ENCODE results near the gene FAM131A.

FAM131A gene

DNA sequence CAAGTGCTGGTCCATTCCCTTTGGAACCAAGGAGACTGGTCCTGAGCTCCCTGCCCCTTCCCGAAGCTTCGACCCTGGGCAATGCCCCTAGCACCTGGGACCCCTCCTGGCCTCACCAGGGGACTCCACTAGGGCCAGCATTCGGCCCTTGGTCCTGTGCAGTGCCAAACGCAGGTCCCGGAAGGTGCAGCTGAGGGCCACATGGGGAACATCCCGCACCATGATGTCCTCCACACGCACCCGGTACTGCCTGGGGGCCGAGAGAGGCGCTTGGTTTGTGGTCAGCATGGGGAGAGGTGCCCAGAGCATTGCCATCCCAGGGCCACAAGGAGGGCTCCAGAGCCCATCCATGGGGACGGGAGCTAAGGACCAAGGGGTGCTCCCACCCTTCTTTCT, 16.1 kb downstream of the FAM131A start:
- no peak for FAIRE-seq
- DNase-seq (ENCODE audit: insufficient read length, low spot score) = no peak
- TF ChIP-seq PAX5 (IDR thresholded peaks at IDR 0.05; ENCODE audit: insufficient read depth, low read length, severe bottlenecking) (no peak), SPI1 (IDR thresholded peaks at IDR 0.05; ENCODE audit: low read depth, low read length) (no peak), POLR2A (IDR thresholded peaks at IDR 0.05; ENCODE audit: low read depth, low read length) (no peak), TAF1 (IDR thresholded peaks at IDR 0.05; ENCODE audit: low read depth, low read length) (no peak), POLR2AphosphoS5 (IDR thresholded peaks at IDR 0.05; ENCODE audit: low read depth, low read length) (no peak), POU2F2 (IDR thresholded peaks at IDR 0.05; ENCODE audit: low read depth, low read length) (no peak)

DNA sequence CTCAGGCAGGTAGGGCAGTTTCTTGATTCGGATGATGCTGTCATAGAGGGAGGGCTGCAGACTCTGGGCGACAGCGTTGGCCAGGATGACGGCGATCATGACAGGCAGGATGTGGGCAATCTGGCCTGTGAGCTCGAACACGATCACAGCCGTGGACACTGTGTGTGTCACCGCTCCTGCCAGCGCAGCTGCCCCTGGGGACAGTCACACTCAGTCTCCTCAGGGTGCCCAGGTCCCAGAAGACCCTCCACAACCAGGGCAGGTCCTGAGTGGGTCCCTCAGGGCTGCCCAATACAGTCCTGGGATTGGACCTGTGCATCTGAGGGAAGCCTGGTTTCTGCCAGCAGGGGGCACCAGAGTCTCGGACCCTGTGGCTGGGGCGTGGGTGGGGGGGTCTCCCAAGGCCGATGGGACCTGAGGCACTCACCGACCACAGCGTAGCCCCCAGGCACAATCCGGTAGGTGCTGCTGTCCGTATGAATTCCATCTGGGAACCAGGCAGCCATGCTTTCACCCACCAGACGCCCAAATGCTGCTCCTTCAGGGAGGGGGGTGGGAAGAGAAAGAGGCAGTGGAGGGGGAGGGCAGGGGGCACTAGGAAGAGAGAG, 16.8 kb downstream of the FAM131A start:
- TF ChIP-seq PAX5 (IDR thresholded peaks at IDR 0.05; ENCODE audit: insufficient read depth, low read length, severe bottlenecking) (no peak), SPI1 (IDR thresholded peaks at IDR 0.05; ENCODE audit: low read depth, low read length) (no peak), POU2F2 (IDR thresholded peaks at IDR 0.05; ENCODE audit: low read depth, low read length) (no peak), TAF1 (IDR thresholded peaks at IDR 0.05; ENCODE audit: low read depth, low read length) (no peak)
- peak; percentile 35 for FAIRE-seq
- peak; percentile 71 for DNase-seq (ENCODE audit: insufficient read length, low spot score)

DNA sequence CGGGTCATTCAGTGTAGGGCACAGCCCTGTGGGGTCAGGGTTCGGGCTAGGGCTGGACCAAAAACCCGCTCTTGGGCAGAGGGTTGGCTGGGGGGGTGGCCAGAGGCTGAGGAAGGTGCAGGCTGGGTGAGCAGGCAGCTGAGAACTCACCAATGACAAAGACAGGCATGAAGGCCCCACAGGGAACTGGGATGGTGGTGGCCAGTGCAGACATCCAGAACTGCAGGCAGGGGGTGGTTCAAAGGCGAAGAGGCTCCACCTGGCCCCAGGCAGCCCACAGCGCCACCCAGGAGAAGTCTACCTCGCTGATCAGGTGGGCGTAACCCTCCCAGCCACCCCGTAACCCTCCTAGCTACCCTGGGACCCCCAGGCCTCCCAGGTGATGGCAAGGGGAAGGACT, 17.4 kb downstream of the FAM131A start:
- TF ChIP-seq POLR2A (IDR thresholded peaks at IDR 0.05; ENCODE audit: low read depth, low read length) (no peak), POU2F2 (IDR thresholded peaks at IDR 0.05; ENCODE audit: low read depth, low read length) (no peak), TAF1 (IDR thresholded peaks at IDR 0.05; ENCODE audit: low read depth, low read length) (no peak), SPI1 (IDR thresholded peaks at IDR 0.05; ENCODE audit: low read depth, low read length) (no peak), PAX5 (IDR thresholded peaks at IDR 0.05; ENCODE audit: insufficient read depth, low read length, severe bottlenecking) (no peak), POLR2AphosphoS5 (IDR thresholded peaks at IDR 0.05; ENCODE audit: low read depth, low read length) (no peak)
- DNase-seq (ENCODE audit: insufficient read length, low spot score) (no peak), FAIRE-seq (no peak)

DNA sequence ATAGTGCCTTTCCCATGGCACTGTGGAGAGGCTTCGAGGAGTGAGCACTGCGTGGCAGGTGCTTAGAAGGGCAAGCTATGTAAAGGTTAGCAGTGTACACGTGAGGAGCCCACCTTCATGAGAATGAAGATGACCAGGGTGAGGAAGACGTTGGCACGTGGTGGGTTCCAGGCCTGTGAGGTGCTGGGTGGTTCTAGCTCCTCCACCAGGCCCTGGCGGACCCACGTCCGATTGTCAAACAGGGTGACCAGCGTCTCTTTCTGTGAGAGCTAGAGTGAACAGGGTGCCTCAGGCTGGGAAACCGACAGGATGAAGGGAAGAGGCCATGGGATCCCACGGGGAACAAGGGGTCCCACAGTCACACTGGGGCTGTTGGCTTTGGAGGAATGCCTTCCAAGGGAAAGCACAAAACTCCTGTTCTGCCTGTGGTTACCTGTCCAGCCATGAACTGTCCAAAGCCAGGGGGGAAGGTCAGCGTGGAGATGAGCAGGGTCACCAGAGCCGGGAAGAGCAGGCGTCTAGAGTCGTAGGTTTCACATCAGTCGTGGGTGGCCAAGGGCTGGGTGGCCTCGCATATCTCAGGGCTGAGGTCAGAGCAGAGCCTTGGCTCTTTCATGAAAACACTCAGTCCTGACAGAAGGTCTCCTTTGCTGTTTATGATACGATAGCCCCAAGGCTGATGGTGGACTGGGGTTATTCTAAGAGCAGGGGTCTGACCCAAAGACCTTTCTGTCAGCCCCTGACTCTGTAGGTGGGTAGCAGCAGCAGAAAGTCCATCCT, 18.1 kb downstream of the FAM131A start:
- TF ChIP-seq SPI1 (IDR thresholded peaks at IDR 0.05; ENCODE audit: low read depth, low read length) (no peak), POU2F2 (IDR thresholded peaks at IDR 0.05; ENCODE audit: low read depth, low read length) (no peak), PAX5 (IDR thresholded peaks at IDR 0.05; ENCODE audit: insufficient read depth, low read length, severe bottlenecking) (no peak), TAF1 (IDR thresholded peaks at IDR 0.05; ENCODE audit: low read depth, low read length) (no peak), POLR2AphosphoS5 (IDR thresholded peaks at IDR 0.05; ENCODE audit: low read depth, low read length) (no peak), POLR2A (IDR thresholded peaks at IDR 0.05; ENCODE audit: low read depth, low read length) (no peak)
- DNase-seq (ENCODE audit: insufficient read length, low spot score) (no peak), FAIRE-seq (no peak)

DNA sequence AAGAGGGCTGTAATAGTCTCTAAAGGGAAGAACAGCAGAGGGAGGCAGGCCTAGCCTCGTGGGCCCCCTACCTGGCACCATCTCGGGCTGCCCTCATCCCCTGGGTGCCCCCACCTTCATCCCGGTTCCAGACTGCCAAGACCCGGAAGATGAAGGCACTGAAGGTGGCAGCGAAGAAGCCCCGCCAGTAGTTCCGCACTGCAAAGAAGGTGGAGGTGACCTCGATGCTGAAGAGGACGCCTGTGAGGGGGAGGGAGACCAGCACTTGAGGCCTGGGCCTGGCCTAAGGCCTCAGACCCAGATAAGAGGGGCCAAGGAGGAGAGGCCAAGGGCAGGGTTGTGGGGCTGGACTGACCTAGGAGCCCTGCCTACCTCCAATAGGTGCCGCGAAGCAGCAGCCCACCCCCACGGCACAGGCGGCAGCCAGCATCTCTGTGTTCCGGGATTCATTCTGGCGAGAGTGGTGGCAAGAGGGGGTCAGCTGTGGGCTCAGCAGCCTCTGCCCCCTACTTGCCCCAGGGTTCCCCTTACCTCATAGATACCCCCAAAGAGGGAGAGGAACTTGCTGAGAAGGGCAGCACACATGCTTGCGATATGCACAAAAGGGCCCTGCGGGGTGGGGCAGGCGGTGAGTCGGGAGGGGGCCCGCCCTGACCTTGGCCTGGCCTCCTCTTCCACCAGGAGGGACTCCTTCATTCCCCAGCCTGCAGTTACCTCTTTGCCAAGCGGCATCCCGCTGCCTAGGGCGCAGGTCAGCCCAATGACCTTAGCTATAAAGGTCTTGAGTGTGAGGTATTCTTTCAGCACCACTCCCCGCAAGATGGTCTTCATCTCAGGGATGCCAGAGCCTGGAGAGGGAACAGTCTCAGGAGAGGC, 20.1 kb downstream of the FAM131A start:
- TF ChIP-seq POLR2AphosphoS5 (IDR thresholded peaks at IDR 0.05; ENCODE audit: low read depth, low read length) (no peak), TAF1 (IDR thresholded peaks at IDR 0.05; ENCODE audit: low read depth, low read length) (no peak), PAX5 (IDR thresholded peaks at IDR 0.05; ENCODE audit: insufficient read depth, low read length, severe bottlenecking) (no peak), POU2F2 (IDR thresholded peaks at IDR 0.05; ENCODE audit: low read depth, low read length) (no peak), POLR2A (IDR thresholded peaks at IDR 0.05; ENCODE audit: low read depth, low read length) (no peak), SPI1 (IDR thresholded peaks at IDR 0.05; ENCODE audit: low read depth, low read length) (no peak)
- FAIRE-seq = no peak
- DNase-seq (ENCODE audit: insufficient read length, low spot score) = no peak

DNA sequence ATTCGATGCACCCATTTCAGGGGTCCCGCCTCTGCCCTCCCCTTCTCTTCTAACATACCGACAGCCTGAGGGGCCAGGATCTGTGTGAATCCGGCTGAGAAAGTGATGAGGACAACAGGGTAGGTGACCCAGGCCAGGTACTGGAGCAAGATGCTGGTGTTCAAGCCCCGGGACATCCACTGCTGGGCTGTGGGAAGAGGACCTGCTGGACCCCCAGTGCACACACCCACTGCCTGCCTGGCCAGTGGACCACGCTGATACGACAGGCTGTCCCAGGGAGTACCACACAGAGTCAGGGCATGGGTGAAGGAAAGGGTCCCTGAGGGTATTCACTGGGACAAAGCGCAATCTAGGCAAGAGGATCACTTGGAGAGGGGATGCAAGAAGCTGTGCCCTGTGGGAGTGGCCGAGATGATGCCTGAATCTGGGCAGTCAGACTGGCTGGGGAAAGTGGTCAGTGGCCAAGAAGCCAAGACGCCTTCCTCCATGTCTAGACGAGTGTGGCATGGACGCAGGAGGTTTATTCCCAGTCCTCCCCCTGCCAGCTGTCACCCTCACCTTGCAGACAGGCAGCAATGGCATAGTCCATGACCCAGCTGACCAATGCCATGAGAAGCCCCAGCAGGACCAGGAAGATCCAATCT, 20.8 kb downstream of the FAM131A start:
- no peak for TF ChIP-seq TAF1 (IDR thresholded peaks at IDR 0.05; ENCODE audit: low read depth, low read length)
- no peak for TF ChIP-seq POU2F2 (IDR thresholded peaks at IDR 0.05; ENCODE audit: low read depth, low read length)
- no peak for TF ChIP-seq POLR2A (IDR thresholded peaks at IDR 0.05; ENCODE audit: low read depth, low read length)
- TF ChIP-seq SPI1 (IDR thresholded peaks at IDR 0.05; ENCODE audit: low read depth, low read length) = no peak
- no peak for TF ChIP-seq POLR2AphosphoS5 (IDR thresholded peaks at IDR 0.05; ENCODE audit: low read depth, low read length)
- FAIRE-seq = no peak
- no peak for DNase-seq (ENCODE audit: insufficient read length, low spot score)

DNA sequence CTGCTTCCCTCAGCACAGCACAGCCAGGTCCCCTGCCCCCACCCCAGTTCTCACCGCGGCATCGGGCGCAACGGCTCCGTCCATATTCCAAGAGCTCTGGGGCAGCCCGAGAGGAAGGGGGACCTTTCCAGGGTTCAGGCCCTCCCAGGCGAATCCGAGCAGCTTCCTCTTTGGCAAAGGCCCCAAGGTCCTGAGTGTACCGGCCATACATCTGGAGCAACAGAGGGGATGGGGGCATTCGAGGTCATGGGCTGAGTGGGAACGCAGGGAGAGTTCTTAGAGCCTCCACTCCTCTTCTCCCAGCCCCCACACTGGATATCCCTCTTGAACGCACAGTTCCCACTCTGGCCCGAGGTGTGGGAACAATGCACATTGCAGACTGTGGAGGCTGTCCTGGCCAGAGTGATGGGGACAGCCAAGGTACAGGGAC, 21.5 kb downstream of the FAM131A start:
- TF ChIP-seq POLR2A (IDR thresholded peaks at IDR 0.05; ENCODE audit: low read depth, low read length) (no peak), TAF1 (IDR thresholded peaks at IDR 0.05; ENCODE audit: low read depth, low read length) (no peak), PAX5 (IDR thresholded peaks at IDR 0.05; ENCODE audit: insufficient read depth, low read length, severe bottlenecking) (no peak), POLR2AphosphoS5 (IDR thresholded peaks at IDR 0.05; ENCODE audit: low read depth, low read length) (no peak), POU2F2 (IDR thresholded peaks at IDR 0.05; ENCODE audit: low read depth, low read length) (no peak), SPI1 (IDR thresholded peaks at IDR 0.05; ENCODE audit: low read depth, low read length) (no peak)
- no peak for FAIRE-seq

DNA sequence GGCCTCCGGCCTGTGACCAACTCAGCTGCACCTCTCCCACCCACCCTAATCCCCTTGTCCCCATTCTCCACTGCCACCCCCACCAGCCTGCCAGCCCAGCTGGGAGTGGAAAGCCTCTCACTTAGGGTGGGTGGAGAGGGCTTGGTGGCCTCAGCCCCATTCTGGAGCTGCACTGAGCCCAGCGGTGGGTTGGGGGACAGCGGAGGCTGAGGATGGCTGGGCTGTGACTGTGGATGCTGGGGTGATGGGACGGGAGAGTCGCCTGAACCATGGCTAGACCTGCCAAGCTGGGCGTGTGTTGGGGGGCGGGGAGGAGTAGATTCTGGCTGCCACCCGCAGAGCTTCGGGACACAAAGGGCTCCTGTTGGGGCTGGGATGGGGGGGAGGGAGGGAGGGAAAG, 22.2 kb downstream of the FAM131A start:
- FAIRE-seq (no peak), DNase-seq (ENCODE audit: insufficient read length, low spot score) (no peak)
- TF ChIP-seq PAX5 (IDR thresholded peaks at IDR 0.05; ENCODE audit: insufficient read depth, low read length, severe bottlenecking) = no peak
- no peak for TF ChIP-seq SPI1 (IDR thresholded peaks at IDR 0.05; ENCODE audit: low read depth, low read length)

More for the DNA sequence above, 21.5 kb downstream of the FAM131A start:
- DNase-seq (ENCODE audit: insufficient read length, low spot score) = no peak

All from GM12891 (cell line).